Skeletal muscle satellite cell (primary cell): ENCODE results near the gene TIMM21.
A peak's percentile ranks its signal among the peaks of the same experiment; 100 is the strongest.

Source experiments
- H3K27me3 ChIP-seq: 2 replicates; pipeline ENCODE4 v1.7.0; 2013; ENCODE audit warnings: low read length; ENCODE audit not compliant: control insufficient read depth, insufficient read depth
- H3K36me3 ChIP-seq: 2 replicates; pipeline ENCODE4 v1.7.0; 2013; ENCODE audit warnings: mild to moderate bottlenecking, control low read depth, low read length; ENCODE audit not compliant: insufficient read depth
- H3K4me1 ChIP-seq: 2 replicates; pipeline ENCODE4 v1.7.0; 2013; ENCODE audit warnings: low read length; ENCODE audit not compliant: control insufficient read depth, insufficient read depth
- H3K4me2 ChIP-seq: 2 replicates; pipeline ENCODE4 v1.7.0; 2013; ENCODE audit warnings: mild to moderate bottlenecking, low read length
- H3K4me3 ChIP-seq: 2 replicates; pipeline ENCODE4 v1.7.0; 2013; ENCODE audit warnings: low read length
- H3K9ac ChIP-seq: 2 replicates; pipeline ENCODE4 v1.7.0; 2013; ENCODE audit warnings: mild to moderate bottlenecking, low read depth, low read length, moderate library complexity
- H3K9me3 ChIP-seq: replicated peaks from 2 replicates; pipeline ENCODE4 v1.7.0; 2013; ENCODE audit warnings: mild to moderate bottlenecking, control low read depth, low read length

Gene TIMM21

DNA sequence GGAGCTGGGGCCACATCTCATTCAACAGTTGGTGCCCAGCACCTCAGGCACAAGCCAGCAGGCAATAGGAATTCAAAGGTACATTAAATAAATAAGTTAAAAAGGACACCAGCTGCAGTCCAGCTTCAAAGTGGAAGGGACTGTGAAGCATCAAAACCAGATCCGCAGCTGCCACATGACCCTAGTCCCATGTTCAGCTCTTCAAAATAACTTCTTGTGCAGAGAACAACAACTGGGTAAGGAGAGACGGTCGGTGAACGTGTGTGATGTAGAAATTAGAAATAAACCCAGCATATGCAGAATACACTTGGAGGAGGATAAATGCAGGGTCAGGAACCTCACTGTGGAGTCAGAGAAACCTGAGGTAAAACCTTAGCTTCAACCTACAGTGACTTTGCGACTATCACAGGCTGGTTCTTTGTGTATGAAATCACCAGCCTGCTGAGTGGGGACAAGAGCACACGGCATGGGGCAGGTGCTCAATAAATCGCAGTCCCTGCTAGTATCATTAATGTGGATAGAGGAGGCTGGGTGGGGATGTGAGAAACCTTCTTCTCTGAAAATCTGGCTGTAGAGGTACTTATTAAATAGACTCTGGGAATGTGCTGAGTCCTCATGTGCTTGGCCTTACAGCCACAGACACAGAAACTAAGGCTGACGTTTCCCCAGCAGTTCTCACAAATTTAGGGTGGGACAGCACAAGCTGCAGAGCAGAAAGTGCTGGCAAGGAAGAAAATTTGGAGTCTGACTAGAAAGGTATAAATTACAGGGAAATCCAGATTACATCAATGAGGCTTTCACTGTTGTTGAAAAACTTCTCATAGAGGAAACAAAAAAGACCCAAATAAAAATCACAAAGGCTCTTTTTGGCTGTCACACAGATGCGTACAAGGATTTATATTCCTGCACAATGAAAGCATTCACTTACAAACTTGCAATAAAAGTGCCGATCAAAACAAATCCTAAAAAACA, 21.4 kb upstream of the TIMM21 start:
- no peak overlapping the region for H3K4me2 ChIP-seq
- H3K4me3 ChIP-seq = no peak overlapping the region
- H3K27me3 ChIP-seq = peaks cover 24% of the 10 kb centered on the region

DNA sequence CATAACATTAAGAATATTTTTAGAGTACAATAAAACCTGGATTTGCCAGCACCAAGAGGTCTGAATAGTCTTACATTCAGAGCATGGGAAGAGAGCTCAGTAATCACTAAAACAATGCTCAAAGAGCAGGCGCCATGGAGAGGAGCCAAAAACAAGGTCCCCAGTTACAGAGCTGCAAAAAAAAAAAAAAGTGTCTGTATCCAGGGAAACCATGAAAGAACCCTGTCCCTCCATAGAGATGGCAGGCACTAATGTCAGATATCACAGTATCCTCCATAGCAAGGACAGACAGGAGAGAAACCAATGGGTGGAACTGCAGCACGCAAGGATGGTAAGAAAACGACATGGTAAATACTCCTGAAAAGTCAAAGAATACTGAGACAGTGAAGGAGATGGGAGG, 20.2 kb upstream of the TIMM21 start:
- no peaks in the 10 kb centered on the region for H3K36me3 ChIP-seq
- H3K4me3 ChIP-seq = no peak overlapping the region
- H3K4me1 ChIP-seq = no peaks in the 10 kb centered on the region

More for the DNA sequence above, 21.4 kb upstream of the TIMM21 start:
- Histone ChIP-seq H3K4me1 (no peaks in the 10 kb centered on the region), H3K9ac (no peak overlapping the region), H3K36me3 (no peaks in the 10 kb centered on the region), H3K9me3 (no peaks in the 10 kb centered on the region)

GRCh38 chr18:74131124-74131523, 17.2 kb upstream of the TIMM21 start:
- H3K4me2 ChIP-seq = no peak overlapping the region
- H3K27me3 ChIP-seq = peaks cover 24% of the 10 kb centered on the region
- H3K9me3 ChIP-seq = no peaks in the 10 kb centered on the region
- H3K4me3 ChIP-seq = no peak overlapping the region
- no peaks in the 10 kb centered on the region for H3K4me1 ChIP-seq
- no peaks in the 10 kb centered on the region for H3K36me3 ChIP-seq
- H3K9ac ChIP-seq = no peak overlapping the region

More for the DNA sequence above, 20.2 kb upstream of the TIMM21 start:
- no peak overlapping the region for H3K4me2 ChIP-seq
- H3K27me3 ChIP-seq = peaks cover 24% of the 10 kb centered on the region
- no peaks in the 10 kb centered on the region for H3K9me3 ChIP-seq
- no peak overlapping the region for H3K9ac ChIP-seq

GRCh38 chr18:74132201-74132600, 16.1 kb upstream of the TIMM21 start:
- no peak overlapping the region for H3K9ac ChIP-seq
- no peak overlapping the region for H3K4me3 ChIP-seq
- H3K36me3 ChIP-seq = no peaks in the 10 kb centered on the region
- H3K4me1 ChIP-seq = no peaks in the 10 kb centered on the region
- H3K27me3 ChIP-seq = peaks cover 17% of the 10 kb centered on the region
- no peaks in the 10 kb centered on the region for H3K9me3 ChIP-seq
- no peak overlapping the region for H3K4me2 ChIP-seq

- no peaks in the 10 kb centered on the region for H3K36me3 ChIP-seq
- no peaks in the 10 kb centered on the region for H3K9me3 ChIP-seq
- H3K4me3 ChIP-seq = no peak overlapping the region
- no peak overlapping the region for H3K9ac ChIP-seq
- no peaks in the 10 kb centered on the region for H3K27me3 ChIP-seq
- H3K4me1 ChIP-seq = peaks cover 12% of the 10 kb centered on the region
- no peak overlapping the region for H3K4me2 ChIP-seq
Measured at GRCh38 chr18:74137920-74138538, 10.3 kb upstream of the TIMM21 start.

GRCh38 chr18:74139411-74139810, 8.9 kb upstream of the TIMM21 start:
- H3K4me1 ChIP-seq = peaks cover 12% of the 10 kb centered on the region
- H3K4me2 ChIP-seq = peak overlapping the region; percentile 45
- H3K9ac ChIP-seq = peak overlapping the region; percentile 20
- H3K36me3 ChIP-seq = no peaks in the 10 kb centered on the region
- H3K27me3 ChIP-seq = peaks cover 4% of the 10 kb centered on the region
- H3K4me3 ChIP-seq = no peak overlapping the region
- H3K9me3 ChIP-seq = no peaks in the 10 kb centered on the region

- H3K9ac ChIP-seq = peak overlapping the region; percentile 20
- H3K27me3 ChIP-seq = peaks cover 5% of the 10 kb centered on the region
- no peaks in the 10 kb centered on the region for H3K36me3 ChIP-seq
- peaks cover 12% of the 10 kb centered on the region for H3K4me1 ChIP-seq
- peak overlapping the region; percentile 45 for H3K4me2 ChIP-seq
- no peaks in the 10 kb centered on the region for H3K9me3 ChIP-seq
- H3K4me3 ChIP-seq = no peak overlapping the region
Measured at GRCh38 chr18:74139888-74140287, 8.4 kb upstream of the TIMM21 start.

- Histone ChIP-seq H3K9ac (no peak overlapping the region), H3K36me3 (no peaks in the 10 kb centered on the region), H3K4me1 (peaks cover 12% of the 10 kb centered on the region), H3K4me3 (no peak overlapping the region), H3K4me2 (no peak overlapping the region), H3K9me3 (no peaks in the 10 kb centered on the region), H3K27me3 (peaks cover 9% of the 10 kb centered on the region)
Measured at GRCh38 chr18:74140582-74140981, 7.7 kb upstream of the TIMM21 start.

GRCh38 chr18:74141667-74142066, 6.7 kb upstream of the TIMM21 start:
- H3K9ac ChIP-seq = no peak overlapping the region
- H3K36me3 ChIP-seq = no peaks in the 10 kb centered on the region
- H3K4me3 ChIP-seq = no peak overlapping the region
- H3K4me2 ChIP-seq = no peak overlapping the region
- H3K4me1 ChIP-seq = peaks cover 12% of the 10 kb centered on the region
- peaks cover 9% of the 10 kb centered on the region for H3K27me3 ChIP-seq
- H3K9me3 ChIP-seq = no peaks in the 10 kb centered on the region

GRCh38 chr18:74142252-74142651, 6.1 kb upstream of the TIMM21 start:
- peaks cover 9% of the 10 kb centered on the region for H3K27me3 ChIP-seq
- H3K9me3 ChIP-seq = no peaks in the 10 kb centered on the region
- H3K36me3 ChIP-seq = no peaks in the 10 kb centered on the region
- peaks cover 17% of the 10 kb centered on the region for H3K4me1 ChIP-seq
- H3K4me3 ChIP-seq = no peak overlapping the region
- H3K4me2 ChIP-seq = no peak overlapping the region
- H3K9ac ChIP-seq = no peak overlapping the region

DNA sequence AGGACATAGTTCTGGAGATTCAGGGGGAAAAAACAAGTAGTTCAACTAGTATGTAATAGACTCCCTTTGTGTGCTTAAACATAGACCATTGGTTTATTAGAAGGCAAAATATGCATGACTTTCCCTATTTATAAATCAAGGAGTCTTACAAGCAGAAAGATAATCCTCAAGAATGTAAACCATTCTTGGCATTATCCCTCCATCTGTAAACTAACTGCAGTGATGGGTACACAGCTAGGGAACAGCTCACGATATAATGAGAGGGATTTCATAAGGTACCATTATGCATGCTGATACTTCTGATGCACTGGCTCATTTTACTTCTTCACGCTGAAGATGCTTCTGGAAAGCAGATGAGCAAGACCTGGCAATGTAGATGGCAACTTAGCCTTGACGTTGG, 1.6 kb upstream of the TIMM21 start:
- peaks cover 9% of the 10 kb centered on the region for H3K27me3 ChIP-seq
- H3K4me1 ChIP-seq = peaks cover 14% of the 10 kb centered on the region
- peaks cover 5% of the 10 kb centered on the region for H3K36me3 ChIP-seq
- peak overlapping the region; percentile 91 for H3K4me2 ChIP-seq
- H3K4me3 ChIP-seq = peak overlapping the region; percentile 90
- no peaks in the 10 kb centered on the region for H3K9me3 ChIP-seq
- H3K9ac ChIP-seq = no peak overlapping the region
